Measurements from ENCODE around the gene MOB4.
A peak's percentile ranks its signal among the peaks of the same experiment; 100 is the strongest.
"Not testable (repeated sequence)": the region's sequence is repeated elsewhere in the genome, so short reads cannot be mapped to it uniquely, and the experiment has no call there.

MOB4 gene

DNA sequence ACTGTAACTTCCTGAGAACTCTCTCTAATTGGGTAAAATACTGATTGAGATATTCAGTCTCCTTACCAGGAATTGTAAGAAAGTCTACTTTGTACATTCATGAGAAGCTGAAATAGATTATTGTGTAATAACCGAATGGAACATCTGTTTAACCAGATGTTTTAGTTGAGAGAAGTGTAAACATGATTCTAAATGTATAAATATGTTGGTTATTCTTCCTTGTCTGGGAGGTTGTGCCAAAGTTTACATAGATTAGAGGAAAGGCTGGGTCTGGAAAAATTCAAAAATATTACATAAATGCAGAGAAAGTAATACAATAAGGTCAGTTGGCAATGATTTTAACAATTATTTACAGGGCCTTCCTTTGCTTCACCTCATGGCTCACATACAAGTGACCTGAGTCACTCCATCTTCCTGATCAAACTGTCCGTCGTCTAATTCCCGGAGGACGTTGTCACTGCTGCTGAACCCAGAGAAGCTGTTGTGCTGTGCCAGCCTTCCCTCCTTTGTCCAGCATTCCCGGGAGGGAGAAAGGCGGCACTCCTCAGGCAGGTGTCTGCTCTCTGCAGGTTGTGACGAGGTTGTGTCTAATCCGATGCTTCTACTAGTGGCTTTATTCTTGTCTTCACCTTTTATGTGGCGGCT is 55.9 kb downstream of the MOB4 start:
- TF ChIP-seq, protein P1, sequence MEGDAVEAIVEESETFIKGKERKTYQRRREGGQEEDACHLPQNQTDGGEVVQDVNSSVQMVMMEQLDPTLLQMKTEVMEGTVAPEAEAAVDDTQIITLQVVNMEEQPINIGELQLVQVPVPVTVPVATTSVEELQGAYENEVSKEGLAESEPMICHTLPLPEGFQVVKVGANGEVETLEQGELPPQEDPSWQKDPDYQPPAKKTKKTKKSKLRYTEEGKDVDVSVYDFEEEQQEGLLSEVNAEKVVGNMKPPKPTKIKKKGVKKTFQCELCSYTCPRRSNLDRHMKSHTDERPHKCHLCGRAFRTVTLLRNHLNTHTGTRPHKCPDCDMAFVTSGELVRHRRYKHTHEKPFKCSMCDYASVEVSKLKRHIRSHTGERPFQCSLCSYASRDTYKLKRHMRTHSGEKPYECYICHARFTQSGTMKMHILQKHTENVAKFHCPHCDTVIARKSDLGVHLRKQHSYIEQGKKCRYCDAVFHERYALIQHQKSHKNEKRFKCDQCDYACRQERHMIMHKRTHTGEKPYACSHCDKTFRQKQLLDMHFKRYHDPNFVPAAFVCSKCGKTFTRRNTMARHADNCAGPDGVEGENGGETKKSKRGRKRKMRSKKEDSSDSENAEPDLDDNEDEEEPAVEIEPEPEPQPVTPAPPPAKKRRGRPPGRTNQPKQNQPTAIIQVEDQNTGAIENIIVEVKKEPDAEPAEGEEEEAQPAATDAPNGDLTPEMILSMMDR (conservative IDR thresholded peaks at IDR 0.05) = no peak

DNA sequence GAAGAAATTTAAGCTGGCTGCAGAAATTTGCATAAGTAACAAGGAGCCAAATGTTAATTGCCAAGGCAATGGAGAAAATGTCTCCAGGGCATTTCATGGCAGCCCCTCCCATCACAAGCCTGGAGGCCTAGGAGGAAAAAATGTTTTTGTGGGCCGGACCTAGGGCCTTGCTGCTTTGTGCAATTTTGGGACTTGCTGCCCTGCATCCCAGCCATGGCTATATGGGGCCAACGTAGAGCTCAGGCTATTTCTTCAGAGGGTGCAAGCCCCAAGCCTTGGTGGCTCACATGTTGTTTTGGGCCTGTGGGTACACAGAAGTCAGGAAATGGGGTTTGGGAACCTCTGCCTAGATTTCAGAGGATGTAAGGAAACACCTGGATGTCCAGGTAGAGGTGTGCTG is 57.7 kb downstream of the MOB4 start:
- TF ChIP-seq, protein P1 (conservative IDR thresholded peaks at IDR 0.05) = no peak
- H3K27ac ChIP-seq = no peak overlapping the region

More for the DNA sequence above, 55.9 kb downstream of the MOB4 start:
- no peak overlapping the region for H3K27ac ChIP-seq

DNA sequence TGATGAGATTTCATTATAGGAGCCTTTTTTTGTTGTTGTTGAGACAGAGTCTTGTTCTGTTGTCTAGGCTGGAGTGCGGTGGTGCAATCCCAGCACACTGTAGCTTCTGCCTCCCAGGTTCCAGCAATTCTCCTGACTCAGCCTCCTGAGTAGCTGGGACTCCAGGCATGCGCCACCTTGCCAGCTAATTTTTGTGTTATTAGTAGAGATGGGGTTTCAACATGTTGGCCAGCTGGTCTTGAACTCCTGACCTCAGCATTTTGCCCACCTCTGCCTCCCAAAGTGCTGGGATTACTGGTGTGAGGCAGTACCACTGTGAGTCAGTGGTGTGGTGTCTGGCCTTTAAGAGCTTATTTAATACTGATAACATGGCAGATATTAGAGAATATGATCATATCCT is 60.1 kb downstream of the MOB4 start:
- peak overlapping the region; percentile 61 for H3K27ac ChIP-seq
- TF ChIP-seq, protein P1 (conservative IDR thresholded peaks at IDR 0.05) = no peak

DNA sequence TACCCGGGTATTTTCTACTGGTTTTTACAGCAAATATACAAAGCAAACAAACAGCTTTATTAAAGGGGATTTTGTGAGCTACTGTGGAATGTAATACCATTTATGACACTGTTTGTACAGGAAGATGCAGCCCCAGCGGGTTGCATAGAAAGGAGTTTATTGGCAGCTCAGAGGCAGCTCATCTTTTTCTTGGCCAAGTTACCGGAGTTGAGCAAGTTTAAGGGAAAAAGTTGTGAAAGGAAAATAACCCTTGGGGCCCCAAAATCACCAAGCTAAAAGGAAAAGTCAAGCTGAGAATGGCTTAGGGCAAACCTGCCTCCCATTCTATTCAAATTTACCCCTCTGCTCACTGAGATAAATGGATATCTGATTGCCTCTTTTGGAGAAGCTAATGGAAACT is 60.8 kb downstream of the MOB4 start:
- TF ChIP-seq, protein P1 (conservative IDR thresholded peaks at IDR 0.05) = no peak
- H3K27ac ChIP-seq = peak overlapping the region; percentile 61

DNA sequence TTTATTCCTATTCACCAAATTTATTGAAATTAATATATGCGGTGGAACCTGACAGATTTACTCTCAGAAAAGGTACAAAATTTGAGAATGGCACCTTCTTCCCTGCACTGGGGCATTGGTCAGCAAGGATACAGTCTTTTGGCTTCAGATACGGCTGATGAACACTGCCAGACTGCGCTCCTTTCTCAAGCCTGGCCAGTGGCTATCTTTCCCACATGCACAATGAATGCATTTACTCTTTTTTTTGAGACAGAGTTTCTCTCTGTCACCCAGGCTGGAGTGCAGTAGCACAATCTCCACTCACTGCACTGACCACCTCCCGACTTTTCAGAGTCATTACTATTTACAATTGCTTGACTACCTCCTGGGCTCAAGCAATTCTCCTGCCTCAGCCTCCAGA is 61.6 kb downstream of the MOB4 start:
- peak overlapping the region; percentile 61 for H3K27ac ChIP-seq
- TF ChIP-seq, protein P1 (conservative IDR thresholded peaks at IDR 0.05) = no peak

DNA sequence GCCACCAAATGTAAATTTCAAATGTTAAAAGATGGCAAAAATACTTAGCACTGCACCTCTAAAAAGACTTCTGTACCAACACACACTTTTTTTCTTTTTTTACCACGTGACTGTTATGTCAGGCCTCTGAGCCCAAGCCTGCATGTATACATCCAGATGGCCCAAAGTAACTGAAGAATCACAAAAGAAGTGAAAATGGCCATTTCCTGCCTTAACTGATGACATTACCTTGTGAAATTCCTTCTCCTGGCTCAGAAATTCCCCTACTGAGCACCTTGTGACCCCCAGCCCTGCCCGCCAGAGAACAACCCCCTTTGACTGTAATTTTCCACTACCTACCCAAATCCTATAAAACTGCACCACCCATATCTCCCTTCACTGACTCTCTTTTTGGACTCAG is 62.4 kb downstream of the MOB4 start:
- H3K27ac ChIP-seq = not testable (repeated sequence)

DNA sequence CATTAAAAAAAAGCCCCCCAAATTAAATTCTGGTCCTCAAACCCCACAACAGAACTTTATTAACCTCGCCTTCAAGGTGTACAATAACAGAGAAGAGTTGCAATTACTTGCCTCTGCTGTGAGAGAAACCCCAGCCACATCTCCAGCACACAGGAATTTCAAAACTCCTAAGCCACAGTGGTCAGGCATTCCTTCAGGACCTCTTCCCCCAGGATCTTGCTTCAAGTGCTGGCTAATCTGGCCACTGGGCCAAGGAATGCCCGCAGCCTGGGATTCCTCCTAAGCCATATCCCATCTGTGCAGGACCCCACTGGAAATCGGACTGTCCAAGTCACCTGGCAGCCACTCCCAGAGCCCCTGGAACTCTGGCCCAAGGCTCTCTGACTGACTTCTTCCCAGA is 64.3 kb downstream of the MOB4 start:
- not testable (repeated sequence) for H3K27ac ChIP-seq

DNA sequence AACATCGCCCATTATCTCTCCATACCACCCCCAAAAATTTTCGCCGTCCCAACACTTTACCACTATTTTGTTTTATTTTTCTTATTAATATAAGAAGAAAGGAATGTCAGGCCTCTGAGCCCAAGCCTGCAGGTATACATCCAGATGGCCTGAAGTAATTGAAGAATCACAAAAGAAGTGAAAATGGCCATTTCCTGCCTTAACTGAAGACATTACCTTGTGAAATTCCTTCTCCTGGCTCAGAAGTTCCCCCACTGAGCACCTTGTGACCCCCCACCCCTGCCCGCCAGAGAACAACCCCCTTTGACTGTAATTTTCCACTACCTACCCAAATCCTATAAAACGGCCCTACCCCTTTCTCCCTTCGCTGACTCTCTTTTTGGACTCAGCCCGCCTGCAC is 71.4 kb downstream of the MOB4 start:
- not testable (repeated sequence) for H3K27ac ChIP-seq

DNA sequence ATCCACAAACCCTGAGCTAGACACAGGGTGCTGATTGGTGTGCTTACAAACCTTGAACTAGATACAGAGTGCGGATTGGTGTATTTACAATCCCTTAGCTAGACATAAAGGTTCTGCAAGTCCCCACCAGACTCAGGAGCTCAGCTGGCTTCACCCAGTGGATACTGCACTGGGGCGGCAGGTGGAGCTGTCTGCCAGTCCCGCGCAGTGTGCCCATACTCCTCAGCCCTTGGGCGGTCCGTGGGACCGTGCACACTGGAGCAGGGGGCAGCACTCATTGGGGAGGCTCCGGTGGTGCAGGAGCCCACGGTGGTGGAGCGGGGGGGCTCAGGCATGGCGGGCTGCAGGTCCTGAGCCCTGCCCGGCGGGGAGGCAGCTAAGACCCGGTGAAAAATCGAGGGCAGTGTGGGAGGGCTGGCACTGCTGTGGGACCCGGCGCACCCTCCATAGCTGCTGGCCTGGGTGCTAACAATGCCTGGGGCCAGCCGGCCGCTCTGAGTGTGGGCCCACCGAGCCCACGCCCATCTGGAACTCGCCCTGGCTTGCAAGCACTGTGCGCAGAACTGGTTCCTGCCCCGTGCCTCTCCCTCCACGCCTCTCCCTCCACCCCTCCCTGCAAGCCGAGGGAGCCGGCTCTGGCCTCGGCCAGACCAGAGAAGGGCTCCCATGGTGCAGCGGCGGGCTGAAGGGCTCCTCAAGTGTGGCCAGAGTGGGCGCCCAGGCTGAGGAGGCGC is 75.6 kb downstream of the MOB4 start:
- H3K27ac ChIP-seq = no peak overlapping the region
- TF ChIP-seq, protein P1 (conservative IDR thresholded peaks at IDR 0.05) = no peak
